Glomerular visceral epithelial cell (primary cell): ENCODE results near the gene RGS4.
A peak's percentile ranks its signal among the peaks of the same experiment; 100 is the strongest.
"Not testable (repeated sequence)": the region's sequence is repeated elsewhere in the genome, so short reads cannot be mapped to it uniquely, and the experiment has no call there.

Source experiments
- DNase-seq: peaks from one replicate; pipeline ENCODE4 v3.0.0-alpha.2; 2016; ENCODE audit errors: extremely low spot score

Gene RGS4

GRCh38 chr1:163068716-163069115, 445 bp upstream of the RGS4 start:
- DNase-seq = no peak

- DNase-seq = no peak
Observed at GRCh38 chr1:163069655-163070277, 605 bp downstream of the RGS4 start.

- DNase-seq = peak; percentile 90
Observed at GRCh38 chr1:163071405-163072255, 2.5 kb downstream of the RGS4 start.

- DNase-seq = peak; percentile 43
Observed at GRCh38 chr1:163072658-163073057, 3.5 kb downstream of the RGS4 start.

- DNase-seq = no peak
Observed at GRCh38 chr1:163074004-163074403, 4.8 kb downstream of the RGS4 start.

- DNase-seq = no peak
Observed at GRCh38 chr1:163074716-163075284, 5.6 kb downstream of the RGS4 start.

- DNase-seq = no peak
Observed at GRCh38 chr1:163076044-163076443, 6.9 kb downstream of the RGS4 start.

GRCh38 chr1:163076446-163076845, 7.3 kb downstream of the RGS4 start:
- no peak for DNase-seq

- DNase-seq = no peak
Observed at GRCh38 chr1:163076981-163077761, 8.0 kb downstream of the RGS4 start.

- DNase-seq = no peak
Observed at GRCh38 chr1:163082971-163083370, 13.8 kb downstream of the RGS4 start.

GRCh38 chr1:163083690-163084089, 14.5 kb downstream of the RGS4 start:
- peak; percentile 48 for DNase-seq

- DNase-seq = no peak
Observed at GRCh38 chr1:163084330-163084729, 15.2 kb downstream of the RGS4 start.

GRCh38 chr1:163085041-163085903, 16.1 kb downstream of the RGS4 start:
- DNase-seq = no peak

GRCh38 chr1:163085904-163086268, 16.7 kb downstream of the RGS4 start:
- no peak for DNase-seq

GRCh38 chr1:163089117-163089516, 20.0 kb downstream of the RGS4 start:
- not testable (repeated sequence) for DNase-seq

GRCh38 chr1:163090321-163090945, 21.3 kb downstream of the RGS4 start:
- peak; percentile 20 for DNase-seq

GRCh38 chr1:163093169-163093568, 24.0 kb downstream of the RGS4 start:
- no peak for DNase-seq

- no peak for DNase-seq
Observed at GRCh38 chr1:163093579-163093978, 24.4 kb downstream of the RGS4 start.

GRCh38 chr1:163094182-163094581, 25.0 kb downstream of the RGS4 start:
- DNase-seq = no peak

- DNase-seq = no peak
Observed at GRCh38 chr1:163094589-163094988, 25.4 kb downstream of the RGS4 start.

GRCh38 chr1:163095213-163095612, 26.1 kb downstream of the RGS4 start:
- no peak for DNase-seq
